22Rv1 (cell line): ENCODE measurements around the gene PPDPF.

ENCODE experiments used
- CTCF ChIP-seq: fragments of 450-650 bp; IDR thresholded peaks from 2 replicates; pipeline ENCODE4 v1.5.1; 2017; ENCODE audit warnings: mild to moderate bottlenecking
- ZFX ChIP-seq: fragments of 450-650 bp; IDR thresholded peaks from 2 replicates; pipeline ENCODE4 v1.6.1; 2017; ENCODE audit warnings: antibody characterized with exemption, borderline replicate concordance

DNA sequence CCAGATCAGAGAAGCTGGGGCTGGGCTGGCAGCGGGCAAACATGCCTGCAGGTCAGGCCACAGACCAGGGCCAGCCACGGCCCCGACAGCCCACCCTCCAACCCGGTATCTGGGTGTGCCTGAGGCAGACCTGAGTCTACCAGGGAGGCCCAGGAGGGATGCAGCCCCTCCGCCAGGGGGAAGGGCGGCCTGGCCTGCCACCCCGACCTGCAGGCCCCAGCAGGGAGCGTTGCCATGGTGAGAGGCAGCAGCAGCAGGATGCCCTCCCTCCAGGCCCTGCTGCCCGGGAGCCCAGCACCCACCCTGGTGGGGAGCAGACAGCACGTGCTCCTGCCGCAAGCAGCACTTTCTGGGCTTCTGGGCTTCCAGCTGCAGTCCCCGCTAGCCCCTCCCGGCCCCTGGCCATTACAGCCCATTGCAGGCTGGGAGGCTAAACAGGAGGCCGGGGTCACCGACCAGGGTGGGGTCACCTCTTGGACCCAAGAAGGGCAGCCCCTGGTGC is 17.8 kb upstream of the PPDPF start:
- TF ChIP-seq CTCF: no peak
- no peak for TF ChIP-seq ZFX
